NCI-H226 (cell line): ENCODE measurements around the gene SORL1-AS1.
"Not testable (repeated sequence)": the region's sequence is repeated elsewhere in the genome, so short reads cannot be mapped to it uniquely, and the experiment has no call there.

Experiments
- DNase-seq: peaks from one replicate; pipeline ENCODE4 v3.0.0-alpha.2; 2015

Gene SORL1-AS1

DNA sequence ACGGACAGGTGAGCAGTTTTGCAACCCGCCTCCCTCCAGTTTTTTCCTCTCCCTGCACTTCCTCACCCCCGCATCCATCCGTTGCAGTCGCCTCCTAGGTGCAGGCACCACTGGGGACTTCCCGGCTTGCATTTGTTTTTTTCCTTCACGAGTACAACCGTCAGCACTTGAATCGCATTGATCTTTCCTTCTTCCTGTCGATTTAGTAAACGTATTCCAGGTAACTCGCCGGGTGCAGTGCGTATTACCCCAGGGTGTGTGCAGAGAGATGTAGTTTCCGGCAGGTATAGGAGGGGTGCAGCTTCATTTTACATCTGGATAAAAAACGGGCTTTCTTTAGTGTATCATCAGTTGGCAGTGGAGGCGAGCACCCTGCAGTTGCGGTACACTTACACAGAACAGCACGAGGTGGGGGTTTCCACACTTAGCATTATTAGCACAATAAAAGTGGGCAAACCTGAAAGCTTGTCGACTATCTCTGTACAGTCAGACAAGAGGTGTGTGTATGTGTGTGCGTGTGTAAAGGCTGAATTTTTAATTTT, at the start of gene SORL1-AS1:
SORL1-AS1 (minus strand) TSS at position 359 of the 542 bp plus-strand sequence.
- no peak for DNase-seq

DNA sequence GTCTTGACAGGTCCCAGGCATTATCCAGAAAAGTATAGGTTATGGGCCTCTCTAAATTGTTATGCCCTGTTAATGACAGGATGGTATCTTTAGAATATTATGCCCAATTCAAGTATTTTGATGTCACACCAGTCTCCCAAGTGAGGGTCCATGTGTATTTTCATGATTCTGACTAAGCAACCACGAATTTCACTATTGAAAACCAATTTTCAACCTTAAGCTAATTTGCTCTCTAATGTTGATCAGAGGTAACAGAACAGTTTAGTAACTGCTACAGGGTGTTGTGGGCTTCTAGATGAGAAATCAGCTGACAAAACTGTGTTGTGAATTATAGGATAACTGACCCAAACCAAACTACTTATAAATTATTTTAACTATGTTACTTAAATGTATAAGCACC, 48.0 kb upstream of the SORL1-AS1 start:
- no peak for DNase-seq

DNA sequence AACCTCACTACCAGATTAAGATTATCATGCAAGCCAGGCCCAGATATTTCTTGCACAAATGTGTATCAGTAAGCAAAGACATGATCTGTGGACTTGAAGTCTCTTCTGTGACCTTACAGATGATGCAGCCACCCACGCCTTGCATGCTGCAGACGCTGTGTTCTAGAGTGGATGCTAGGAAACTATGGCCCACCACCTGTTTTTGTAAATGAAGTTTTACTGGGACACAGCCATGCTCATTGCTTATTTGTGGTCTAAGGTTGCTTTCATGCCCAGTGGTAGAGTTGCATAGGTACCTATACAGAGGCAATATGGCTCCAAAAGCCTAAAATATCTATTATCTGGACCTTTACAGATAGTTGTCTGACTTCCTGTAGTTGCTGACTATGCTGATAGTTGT, 47.5 kb upstream of the SORL1-AS1 start:
- DNase-seq: no peak

DNA sequence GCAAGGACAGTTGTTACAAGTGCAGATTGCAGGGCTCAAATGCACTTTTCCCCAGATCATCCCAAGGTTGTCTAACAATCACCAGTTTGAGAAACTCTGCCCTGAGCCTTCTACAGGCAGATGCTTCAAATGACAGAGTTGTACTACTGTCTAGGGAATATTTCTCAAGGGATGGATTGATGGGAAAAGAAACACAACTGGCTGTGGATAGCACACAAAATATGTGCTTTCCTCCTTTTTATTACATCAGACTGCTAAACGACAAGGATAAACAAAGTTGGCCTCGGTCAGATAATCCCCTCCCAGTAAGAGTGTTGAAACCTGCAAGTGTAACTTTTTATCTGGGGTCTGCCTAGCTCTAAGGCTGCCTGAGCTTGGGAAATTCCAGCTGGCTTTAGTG, 46.6 kb upstream of the SORL1-AS1 start:
- DNase-seq: no peak

DNA sequence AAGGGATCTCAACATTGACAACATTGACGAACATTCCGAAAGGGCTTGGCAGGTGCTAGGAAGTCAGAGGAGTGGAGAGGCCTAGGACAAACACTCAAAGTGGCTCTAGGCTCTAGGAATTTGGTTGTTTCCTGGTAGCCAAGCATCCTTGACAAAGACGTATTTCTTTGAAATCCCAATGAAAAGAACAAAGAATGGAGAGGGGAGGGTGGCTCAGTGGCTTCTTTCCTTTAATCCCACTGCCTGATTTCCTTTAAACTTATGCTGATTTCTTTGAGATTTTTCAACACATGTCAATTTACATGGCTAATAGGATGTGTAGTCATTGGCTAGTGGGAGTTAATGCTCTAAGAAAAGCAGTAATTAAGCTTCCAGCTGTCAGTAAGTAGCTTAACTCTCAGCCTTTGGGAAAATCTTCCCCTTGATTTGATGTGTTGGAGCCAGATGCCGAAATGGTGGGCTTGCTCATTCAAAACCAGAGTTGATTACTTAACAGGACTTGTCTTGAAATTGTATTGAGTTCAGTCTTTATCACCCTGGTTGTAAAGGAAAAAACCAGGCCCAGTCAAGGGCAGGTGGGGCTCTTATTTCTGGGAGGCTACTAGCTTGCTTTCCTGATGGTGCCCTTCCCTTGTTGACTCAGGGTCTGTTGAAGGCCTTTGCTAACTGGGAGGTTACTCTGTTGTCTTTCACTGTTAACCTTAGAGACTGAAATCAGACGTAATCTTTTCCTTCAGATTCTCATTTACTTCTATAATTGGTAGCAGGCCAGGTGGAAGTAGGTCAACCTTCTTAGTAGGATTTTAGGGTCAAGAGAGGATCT, 44.6 kb upstream of the SORL1-AS1 start:
- no peak for DNase-seq

DNA sequence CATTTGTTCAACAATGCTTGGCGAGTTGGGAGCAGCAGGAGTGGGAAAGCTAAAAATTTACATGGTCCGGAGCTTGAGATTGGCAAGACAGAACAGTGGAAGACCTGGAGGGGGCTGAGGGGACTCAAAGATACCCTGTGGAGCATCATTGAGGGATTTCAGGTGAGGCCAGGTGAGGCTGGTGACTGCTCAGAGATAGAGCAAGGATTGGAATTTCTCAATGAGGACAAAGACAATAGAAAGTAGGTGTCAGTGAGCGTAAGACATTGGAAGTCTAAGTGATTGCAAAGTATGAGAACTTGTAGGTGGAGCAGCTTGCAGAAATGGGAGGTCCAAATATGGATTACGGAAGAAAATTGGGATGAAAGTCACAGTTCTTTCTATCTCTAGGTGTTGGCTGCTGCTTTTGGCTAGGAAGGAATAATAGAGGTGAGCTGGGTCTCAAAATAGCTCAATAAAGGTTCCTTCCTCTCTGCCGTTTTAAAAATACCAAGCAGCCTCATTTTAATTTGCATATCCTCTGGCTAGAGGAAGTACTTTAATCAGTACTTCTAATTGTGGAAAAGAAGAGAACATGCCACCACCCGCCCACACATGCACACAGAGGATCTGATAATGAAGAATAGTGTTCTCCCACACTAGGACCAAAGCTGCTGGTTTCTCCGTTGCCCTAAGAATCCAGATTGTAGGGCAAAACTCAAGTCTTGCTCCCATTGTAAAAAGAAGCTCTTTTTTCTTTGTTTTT, 41.8 kb upstream of the SORL1-AS1 start:
- no peak for DNase-seq

DNA sequence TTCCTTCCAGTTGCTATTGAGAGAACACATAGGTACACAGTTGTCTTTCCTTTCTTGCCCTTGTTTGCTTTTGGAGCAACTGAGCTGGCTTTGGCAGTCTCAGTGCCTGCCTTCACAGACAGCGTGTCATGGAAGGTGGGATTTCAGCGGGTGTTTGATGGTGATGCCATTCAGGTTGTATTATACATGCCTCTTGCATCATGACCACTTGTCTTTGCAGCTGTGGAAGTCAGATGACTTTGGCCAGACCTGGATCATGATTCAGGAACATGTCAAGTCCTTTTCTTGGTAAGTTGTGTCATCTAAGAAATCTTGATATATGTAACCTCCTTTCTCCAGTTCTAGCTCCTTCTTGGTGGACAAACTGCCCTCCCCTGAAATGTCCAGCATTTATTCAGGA, 37.1 kb upstream of the SORL1-AS1 start:
- no peak for DNase-seq

DNA sequence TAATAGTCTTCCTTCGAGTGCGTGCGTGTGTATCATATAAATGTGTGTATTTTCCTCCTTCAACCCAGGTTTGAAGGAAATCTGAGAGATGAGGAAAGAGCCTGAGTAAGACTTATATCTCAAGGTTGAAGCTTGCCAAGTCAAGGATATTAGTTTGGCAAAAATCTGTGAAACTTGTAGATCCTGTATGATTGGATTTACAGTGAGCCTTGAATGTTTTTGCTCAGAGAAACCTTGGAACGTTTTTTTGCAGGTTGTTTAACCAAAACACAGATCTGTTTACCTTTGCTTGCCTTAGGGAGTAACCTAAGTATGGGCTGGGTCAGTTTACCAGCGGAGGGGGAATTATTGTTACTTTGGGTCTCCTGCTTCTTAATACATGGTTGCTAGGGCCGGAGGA, 35.9 kb upstream of the SORL1-AS1 start:
- no peak for DNase-seq

DNA sequence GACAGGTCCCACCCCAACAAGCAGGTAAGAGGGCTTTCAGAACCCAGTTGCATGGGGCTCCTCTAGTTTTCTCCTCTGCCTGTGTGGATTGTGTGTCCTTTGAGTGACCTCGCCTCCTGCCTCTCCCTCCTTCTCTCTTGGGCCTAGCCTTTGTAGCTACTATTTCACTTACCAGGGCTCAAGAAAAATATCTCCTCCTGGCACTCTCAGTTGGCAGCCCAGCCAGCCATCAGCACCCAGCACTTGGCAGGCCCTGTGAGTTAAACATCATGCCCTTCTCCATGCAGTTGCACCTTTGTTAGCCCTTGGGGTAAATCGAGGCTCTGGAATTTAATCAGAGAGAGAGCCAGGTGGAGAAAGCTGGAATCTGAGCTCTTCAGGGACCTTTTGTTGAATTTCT, 35.4 kb upstream of the SORL1-AS1 start:
- DNase-seq: no peak

DNA sequence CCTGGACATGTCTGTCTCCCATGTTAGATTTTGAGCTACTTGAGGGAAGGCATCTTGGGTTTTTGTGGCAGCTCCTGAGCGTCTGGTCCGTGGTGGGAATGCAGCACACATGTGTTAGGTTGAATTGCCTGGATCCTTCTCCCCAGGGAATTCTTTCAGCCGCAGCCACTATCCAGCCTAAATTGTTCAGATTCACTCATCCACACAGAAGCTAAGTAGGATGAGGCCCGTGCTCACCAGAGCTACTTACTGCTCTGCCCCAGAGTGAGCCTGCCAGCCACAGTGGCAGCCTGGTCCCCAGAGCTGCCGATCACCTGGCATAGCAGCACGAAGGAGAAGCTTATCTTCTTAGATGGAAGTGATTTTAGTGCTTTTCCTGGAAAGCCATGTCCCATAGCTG, 34.4 kb upstream of the SORL1-AS1 start:
- DNase-seq: no peak

DNA sequence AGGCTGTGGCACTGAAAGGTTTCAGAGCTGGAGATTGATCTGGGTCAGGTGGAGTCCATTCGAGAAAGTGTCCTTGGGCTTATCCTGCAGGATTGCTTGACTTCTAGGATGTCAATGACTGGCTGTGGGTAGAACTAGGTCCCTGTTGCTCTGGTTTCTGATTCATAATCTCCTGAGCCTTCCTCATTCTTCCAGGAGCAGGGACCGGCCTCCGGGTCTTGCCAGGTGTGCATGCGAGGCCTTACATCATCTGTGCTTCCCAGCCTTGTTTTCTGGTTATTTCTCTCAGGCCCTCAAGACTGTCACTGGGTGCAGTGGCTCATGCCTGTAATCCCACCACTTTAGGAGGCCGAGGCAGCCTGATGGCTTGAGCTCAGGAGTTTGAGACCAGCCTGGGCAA, 33.3 kb upstream of the SORL1-AS1 start:
- no peak for DNase-seq

DNA sequence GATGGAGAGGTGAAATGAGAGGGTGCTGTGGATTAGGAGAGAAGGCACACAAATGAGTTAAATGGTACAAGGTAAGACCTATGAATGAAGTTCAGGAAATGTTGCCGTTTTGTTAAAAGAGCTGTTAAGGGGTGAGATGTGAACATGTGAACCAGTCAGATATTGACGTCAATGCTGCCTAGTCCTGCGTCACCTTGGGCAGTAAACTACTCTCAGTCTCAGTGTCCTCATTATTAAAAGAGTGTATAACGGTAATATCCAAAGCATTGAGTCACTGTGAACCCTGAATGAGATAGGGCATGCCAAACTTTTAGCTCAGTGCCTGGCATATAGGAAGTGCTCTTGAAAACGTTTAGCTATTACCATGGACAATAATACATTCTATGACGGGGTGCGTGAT, 32.4 kb upstream of the SORL1-AS1 start:
- DNase-seq: no peak

DNA sequence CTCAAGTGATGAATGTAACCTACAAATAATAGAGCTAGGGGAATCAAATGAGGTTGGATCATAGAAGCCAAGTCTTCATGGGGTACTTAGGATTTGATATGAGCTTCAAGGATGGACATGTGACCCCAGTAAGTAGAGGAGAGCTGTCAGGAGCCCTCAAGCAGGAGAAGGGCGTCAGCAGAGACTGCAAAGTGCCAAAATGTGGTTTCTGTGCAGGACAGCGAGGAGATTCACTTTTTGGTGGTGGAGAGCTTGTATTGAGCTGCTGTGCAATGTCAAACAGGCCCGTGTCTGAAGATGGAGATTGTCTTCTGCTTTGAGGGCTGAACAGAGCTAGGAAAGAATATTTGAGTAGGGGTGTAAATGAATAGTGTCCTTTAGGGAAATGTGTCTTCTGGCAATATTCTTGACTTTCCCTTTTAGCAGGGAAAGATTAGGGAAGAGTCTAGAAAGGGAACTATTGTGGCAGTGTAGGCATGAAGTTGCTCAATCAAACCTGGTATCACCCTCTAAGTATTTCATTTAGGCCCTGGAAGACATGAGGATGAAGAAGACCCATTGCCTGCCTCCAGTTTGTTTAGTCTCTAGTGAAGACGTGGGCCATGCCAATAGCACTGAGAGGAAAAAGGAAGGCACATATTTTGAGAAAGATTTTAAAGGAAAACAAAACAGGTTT, 31.2 kb upstream of the SORL1-AS1 start:
- DNase-seq: no peak

DNA sequence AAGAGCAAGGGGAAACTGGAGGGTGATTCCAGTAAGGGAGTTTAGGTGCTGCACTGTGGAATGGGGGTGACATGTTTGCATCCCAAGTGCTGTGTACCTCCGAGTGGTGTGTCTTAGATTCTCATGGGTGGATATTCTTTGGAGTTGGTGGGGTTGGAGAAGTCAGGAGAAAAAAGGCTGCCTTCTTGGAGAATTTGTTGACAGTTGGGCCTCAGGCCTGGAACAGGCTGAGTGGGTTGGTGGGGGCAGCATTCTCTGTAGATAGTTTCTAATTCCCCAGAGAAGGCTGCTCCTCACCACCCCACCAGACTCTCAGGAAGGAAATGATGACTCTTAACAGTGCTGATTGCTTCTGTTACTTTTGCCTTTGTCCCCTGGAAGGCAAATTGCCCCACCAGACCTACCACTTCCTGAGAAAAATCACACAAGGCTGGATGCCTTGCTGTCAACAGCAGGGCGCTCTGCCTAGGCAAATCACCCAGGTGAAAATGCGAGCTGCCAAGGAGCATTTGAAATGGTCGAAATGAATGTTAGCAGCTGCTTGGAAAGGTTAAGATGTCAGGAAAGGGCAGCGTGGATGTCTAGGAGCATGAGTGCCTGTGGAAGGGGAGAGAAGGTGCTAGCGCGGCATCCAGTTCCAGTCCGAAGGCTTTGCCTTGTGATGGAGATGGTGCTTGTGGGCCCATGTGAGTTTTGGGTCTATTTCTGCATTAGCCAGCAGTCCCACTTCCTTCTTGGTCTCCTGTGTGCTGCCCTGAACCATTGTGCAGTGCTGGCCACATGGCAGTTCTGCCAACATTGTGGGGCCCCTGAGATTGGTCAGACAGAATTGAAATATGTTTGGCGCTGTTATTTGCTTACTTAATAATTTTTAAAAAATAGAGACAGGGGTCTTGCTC, 29.7 kb upstream of the SORL1-AS1 start:
- DNase-seq: no peak

DNA sequence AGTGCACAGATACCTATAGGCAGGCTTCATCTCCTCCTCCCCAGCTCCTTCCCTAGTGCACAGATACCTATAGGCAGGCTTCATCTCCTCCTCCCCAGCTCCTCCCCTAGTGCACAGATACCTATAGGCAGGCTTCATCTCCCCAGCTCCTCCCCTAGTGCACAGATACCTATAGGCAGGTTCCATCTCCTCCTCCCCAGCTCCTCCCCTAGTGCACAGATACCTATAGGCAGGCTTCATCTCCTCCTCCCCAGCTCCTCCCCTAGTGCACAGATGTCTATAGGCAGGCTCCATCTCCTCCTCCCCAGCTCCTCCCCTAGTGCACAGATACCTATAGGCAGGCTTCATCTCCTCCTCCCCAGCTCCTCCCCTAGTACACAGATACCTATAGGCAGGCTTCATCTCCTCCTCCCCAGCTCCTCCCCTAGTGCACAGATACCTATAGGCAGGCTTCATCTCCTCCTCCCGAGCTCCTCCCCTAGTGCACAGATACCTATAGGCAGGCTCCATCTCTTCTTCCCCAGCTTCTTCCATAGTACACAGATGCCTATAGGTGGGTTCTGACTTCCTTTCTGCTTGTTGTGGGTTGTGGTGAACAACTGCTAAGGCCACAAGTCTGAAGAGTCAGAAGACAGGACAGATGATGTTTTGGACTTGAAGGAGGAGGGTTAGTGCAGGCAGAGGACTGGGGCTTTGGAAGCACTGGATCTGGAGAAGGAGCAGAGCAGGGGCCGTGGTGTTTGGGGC, 28.9 kb upstream of the SORL1-AS1 start:
- not testable (repeated sequence) for DNase-seq

DNA sequence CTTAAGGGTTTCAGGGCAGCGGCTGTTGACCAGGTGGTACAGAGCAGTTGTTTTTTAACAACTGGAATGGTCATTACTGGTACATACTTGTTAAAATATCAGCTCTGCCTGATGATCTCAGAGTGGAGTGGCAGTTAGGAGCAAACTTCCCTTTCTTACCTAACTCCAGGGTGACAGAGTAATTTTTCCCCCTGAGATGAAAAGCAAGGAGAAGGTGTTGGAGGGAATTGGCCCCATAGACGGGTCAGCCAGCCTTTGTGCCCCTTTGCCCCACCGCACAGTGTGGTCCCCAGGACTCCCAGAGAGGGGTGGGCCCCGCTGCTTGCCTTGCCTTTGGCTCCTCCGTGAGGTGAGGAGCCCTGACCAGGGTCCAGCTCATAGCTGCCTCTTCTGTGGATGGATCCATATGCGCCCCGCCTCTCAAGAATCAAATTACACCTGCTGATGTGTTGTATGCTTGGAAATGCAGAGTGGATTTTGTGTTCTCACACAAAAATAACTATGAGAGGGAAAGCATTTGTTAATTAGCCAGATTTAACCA, 27.0 kb upstream of the SORL1-AS1 start:
- no peak for DNase-seq

DNA sequence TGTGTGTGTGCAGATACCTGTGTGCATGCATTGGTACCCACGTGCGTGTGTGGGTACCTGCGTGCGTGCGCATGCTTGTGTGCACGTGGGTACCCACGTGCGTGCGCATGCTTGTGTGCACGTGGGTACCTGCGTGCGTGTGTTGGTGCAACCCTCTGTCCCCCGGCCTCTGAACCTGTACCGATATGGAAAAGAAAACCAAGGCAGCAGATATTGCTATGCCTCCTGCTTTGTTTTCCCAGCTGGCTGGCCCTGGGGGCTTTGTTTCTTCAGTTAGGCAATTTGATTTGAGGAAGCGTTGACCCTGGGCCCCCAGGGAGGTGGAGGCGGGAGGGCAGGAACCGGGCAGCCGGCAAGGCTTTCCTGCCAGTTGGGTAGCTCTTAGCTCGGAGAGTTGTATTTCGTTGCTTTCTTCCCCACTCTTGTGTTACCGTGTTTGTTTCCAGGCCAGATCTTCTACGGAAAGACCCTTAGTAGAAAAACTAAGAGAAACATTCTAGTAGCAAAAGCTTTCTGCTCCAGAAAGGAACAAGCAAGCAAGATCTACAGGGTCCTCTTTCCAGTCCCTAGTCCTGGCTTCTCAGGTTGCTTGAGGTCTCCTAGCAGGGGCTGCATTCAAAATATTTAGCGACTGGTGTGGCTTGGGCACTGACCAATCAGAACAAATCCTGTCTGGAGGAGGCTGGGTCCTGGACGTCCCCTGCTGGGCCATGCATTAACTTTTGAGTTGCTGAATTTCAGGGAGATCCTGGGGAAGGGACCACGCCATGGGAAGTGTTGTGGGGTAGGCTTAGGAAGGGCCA, 26.3 kb upstream of the SORL1-AS1 start:
- DNase-seq: no peak

DNA sequence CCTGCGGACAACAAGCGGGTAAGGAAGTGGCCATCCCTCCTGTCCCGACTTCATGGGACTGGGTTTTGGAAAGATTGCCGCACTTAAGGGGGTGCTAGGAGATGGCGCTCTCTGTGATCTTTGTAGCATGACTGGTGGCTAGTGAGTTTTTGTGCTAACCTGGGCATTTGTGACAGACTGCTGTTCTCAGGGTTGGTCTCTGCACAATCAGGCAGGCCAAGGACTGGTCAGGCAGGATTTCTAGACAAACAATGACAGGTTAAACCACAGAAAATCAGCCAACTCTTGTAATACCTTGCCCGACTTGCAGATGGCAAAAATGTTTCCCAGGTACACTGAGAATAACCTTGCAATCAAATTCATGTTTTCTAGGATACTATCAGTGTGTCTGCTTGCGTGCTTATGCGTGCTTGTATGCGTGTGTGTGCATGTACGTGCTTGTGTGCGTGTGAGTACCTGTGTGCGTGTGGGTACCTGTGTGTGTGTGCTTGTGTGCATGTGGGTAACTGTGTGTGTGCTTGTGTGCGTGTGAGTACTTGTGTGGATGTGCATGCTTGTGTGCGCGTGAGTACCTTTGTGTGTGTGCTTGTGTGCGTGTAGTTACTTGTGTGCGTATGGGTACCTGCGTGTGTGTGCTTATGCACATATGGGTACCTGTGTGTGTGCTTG, 25.6 kb upstream of the SORL1-AS1 start:
- no peak for DNase-seq

DNA sequence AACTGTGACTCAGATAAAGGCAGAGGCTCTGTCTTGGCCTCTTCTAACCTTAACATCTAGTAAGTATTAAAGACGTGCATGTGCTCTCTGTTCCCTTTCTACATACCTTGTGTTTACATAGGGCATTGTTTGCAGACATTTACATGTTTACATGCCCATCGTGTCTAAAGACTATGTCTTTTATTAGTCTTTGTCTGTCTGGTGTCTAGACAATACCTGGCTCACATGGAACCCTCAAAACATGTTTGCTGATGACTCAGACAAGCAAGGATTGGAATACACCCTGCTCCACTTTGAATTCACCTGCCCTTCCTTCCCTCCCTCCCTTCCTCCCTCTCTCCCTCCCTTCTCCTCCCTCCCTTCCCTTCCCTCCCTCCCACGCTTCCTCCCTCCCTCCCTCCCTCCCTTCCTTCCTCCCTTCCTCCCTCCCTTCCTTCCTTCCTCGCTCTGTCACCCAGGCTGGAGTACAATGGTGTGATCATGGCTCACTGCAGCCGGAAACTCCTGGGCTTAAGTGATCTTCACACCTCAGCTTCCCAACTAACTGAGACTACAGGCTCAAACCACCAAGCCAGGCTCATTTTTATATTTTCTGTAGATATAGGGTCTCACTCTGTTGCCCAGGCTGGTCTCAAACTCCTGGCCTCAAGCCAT, 23.7 kb upstream of the SORL1-AS1 start:
- DNase-seq: no peak
